Stimulated activated CD8-positive, alpha-beta memory T cell treated with anti-CD3 and anti-CD28 coated beads, Interleukin-12 subunit alpha, Interleukin-12 subunit beta, amount 100 ng/mL, for 24 hours (primary cell): ENCODE measurements around the gene PAX7.

Experiments
- DNase-seq: peaks from one replicate; pipeline ENCODE4 v3.0.0-alpha.2; 2020; ENCODE audit errors: extremely low read depth

The PAX7 gene

GRCh38 chr1:18640228-18641004, 9.8 kb downstream of the PAX7 start:
- DNase-seq = no peak

DNA sequence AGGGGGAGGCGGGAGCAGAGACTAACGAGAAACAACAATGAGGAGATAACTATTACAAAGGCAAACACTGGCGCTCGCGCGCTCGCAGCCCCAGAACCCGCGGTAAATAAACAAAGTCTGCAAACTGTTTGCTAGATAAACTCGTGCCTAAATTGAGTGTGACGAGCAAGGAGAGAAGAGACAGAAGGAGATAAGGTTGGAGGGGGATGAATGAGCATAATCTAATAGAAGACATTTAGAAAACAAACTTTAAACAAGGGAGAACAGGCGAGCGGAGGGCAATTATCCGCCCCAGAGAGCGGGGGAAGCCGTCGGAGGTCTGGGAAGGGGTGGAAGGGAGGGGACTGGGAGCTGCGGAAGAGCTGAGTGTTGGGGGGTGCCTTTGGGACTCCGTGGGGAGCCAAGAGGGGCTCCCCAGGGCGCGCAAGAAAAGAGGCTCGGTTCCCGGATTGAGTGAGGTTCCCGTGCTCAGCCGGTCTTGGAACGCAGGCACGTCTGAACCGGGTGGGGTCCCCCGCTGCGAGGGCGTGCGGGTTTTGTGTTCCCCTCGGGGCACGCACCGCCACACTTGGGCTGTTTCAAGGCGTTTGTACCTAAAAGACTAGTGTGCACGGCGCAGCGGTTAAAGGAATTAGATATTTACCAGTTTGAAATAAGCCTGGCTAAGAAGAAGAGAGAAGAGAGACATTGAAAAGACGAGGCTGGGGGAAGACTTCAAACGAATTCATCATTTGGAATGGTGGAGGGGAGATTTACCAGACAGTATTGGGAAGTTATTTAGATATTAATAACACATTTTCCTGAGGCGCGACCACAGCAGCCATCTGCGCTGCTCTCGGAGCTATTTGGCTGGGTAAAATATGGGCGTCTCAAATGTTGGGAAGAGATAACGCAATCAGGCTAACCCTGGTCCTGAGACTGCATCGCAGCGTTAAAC, 10.6 kb downstream of the PAX7 start:
- DNase-seq = no peak

- no peak for DNase-seq
Observed at GRCh38 chr1:18642278-18643095, 11.8 kb downstream of the PAX7 start.

DNA sequence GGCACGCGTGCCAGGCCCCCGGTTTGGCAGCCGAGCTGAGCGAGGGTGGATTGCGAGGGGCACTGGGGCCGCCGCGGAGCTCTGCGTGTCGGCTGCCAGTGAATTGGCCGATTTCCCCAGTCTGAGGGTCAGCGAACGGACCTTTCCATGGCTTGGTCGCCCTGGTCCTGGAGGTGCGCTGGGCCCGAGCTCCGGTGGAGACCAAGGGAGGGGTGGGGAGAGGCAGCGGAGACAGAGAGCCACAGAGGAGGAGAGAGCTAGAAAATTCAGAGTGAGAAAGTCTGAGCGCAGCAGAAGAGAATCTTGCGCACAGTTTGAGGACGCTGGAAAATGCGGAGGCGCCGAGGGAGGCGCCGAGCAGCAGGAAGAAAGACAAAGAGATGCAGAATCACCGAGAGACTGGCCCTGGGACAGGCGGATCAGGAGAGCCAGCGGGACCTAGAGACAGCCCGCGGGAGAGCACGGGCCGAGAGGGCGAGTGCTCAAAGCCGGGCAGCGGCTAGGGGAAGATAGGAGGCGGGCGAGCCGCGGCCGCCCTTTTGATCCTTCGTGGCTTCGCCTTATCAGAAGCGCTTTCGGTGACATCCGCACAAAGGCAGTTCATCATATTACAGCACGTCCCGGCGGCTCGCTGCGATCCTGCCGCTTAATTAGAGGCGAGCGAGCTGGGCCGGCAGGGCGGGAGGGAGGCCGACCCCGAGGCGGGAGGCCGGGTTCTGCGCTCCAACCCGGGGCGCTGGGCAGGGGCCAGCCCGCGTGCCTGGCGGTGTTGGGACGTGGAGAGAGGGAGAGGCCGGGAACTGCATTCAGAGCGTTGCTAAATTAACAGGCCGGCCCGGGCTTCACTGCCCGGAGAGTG, 12.7 kb downstream of the PAX7 start:
- DNase-seq = no peak

DNA sequence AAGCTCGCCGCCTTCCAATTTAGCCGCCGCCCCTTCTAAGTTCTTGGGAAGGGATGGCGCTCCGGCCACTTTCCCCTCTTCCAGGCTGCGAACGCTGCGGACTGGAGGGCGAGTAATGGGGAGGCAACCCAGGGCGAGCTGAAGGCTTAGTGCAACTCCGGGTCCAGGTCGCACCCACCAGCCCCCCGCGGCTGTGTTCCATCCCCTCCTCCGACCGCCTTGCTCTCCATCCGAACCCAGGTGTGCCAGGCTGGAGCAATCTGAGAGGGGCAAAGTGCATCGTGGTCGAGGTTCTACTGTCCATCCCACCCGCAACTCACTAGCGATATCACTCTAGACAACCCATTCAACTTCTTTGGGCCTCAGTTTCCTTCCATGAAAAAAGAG, 13.4 kb downstream of the PAX7 start:
- DNase-seq = no peak

GRCh38 chr1:18644446-18644845, 13.8 kb downstream of the PAX7 start:
- DNase-seq = no peak

DNA sequence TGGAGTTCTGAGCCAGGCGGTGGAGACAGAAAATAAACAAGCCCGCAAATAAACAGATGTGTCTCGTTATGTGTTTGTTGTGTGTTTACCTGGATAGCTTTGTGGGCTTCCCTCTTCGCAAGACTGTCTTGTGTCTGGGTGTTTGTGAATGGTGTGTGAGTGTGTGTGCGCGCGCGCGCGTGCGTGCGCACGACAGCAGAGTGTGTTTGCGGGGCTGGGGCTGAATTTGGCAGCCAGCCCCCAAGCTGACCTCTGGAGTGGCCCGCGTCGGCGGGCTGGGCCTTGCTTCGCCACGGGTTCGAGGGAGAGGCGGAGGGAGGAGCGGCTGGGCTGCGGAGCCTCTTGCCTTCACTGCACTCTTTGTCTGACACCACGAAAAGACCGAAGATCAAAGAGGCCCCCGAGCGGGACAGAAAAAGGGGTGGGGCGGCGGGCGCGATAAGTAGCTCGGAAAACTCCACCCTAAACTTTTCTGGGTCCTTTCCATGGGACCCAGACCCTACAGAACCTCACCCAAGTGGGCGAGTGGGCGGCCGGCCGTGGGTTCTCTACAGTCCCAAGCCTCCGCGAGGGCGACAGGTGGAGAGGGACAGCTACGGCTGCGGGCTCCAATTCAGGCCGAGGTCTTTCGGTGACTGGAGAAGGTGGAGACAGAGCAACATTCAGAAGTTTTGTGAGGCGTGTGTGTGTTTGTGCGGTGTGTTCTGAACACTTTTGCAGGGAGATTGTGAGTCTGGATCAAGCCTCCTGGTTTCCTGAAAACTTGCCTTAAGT, 14.5 kb downstream of the PAX7 start:
- no peak for DNase-seq

- DNase-seq = no peak
Observed at GRCh38 chr1:18645747-18646090, 15.1 kb downstream of the PAX7 start.

GRCh38 chr1:18646091-18646785, 15.6 kb downstream of the PAX7 start:
- no peak for DNase-seq

- DNase-seq = no peak
Observed at GRCh38 chr1:18646786-18647410, 16.3 kb downstream of the PAX7 start.

GRCh38 chr1:18647681-18648214, 17.1 kb downstream of the PAX7 start:
- no peak for DNase-seq

DNA sequence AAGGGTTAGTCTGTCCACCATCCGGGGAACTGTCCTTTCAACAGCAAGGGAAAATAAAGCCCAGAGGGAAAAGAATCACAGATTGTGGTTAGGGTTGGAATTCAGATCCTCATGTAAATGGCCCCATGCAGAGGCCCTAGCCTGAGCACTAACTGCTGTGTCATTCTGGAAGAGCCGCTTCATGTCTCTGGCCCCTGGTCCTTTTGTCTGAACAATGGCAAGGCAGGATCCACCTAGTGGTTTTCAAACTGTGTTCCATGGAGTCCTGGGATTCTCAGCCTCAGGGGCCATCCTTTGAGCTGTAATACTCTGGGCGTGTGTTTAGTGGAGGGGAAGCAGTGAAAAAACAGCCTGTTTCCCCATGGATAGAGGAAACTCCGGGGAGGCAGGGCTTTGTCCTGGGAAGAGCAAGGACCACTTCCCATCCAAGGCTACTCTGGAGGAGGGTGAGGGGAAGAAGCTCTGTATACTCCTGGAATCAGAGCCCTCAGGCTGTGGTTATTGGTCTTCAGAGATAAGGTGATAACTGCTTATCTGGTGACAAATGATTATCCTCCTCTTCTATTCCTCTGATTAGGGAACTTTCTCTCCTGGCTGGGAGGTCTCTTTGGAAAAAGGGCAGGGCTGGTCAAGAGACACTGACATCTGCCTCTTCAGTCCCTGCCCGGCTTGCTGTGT, 19.2 kb downstream of the PAX7 start:
- DNase-seq = no peak

GRCh38 chr1:18651713-18652112, 21.1 kb downstream of the PAX7 start:
- DNase-seq = no peak

- DNase-seq = no peak
Observed at GRCh38 chr1:18652791-18653190, 22.1 kb downstream of the PAX7 start.

GRCh38 chr1:18653367-18653766, 22.7 kb downstream of the PAX7 start:
- DNase-seq = no peak

GRCh38 chr1:18653916-18654315, 23.3 kb downstream of the PAX7 start:
- no peak for DNase-seq

- no peak for DNase-seq
Observed at GRCh38 chr1:18654599-18654998, 24.0 kb downstream of the PAX7 start.

- DNase-seq = no peak
Observed at GRCh38 chr1:18657506-18658201, 27.0 kb downstream of the PAX7 start.
